Lower lobe of right lung (tissue), 2 donors: ENCODE results near the gene RALBP1. TPM values are rescaled to one million over a fixed set of nuclear protein-coding genes. Genes with fewer than 3 reads are reported as not detected.

Source experiments
- ATAC-seq, 2 donors: fragments of 200-7000 bp; cut with Tn5 transposase; one replicate each; pipeline ENCODE4 v1.9.1; 2020 to 2022; ENCODE audit warnings: mild to moderate bottlenecking in 2 of 2, moderate library complexity in 2 of 2
- DNase-seq: peaks from one replicate; pipeline ENCODE4 v3.0.0-alpha.2; 2020
- H3K27ac ChIP-seq: fragments of 200-600 bp; one replicate; pipeline ENCODE4 v1.8.0; 2022
- H3K27me3 ChIP-seq: fragments of 200-600 bp; one replicate; pipeline ENCODE4 v1.8.0; 2022; ENCODE audit warnings: low read depth
- H3K36me3 ChIP-seq: fragments of 200-600 bp; one replicate; pipeline ENCODE4 v1.8.0; 2022; ENCODE audit warnings: mild to moderate bottlenecking
- H3K4me1 ChIP-seq: fragments of 200-600 bp; one replicate; pipeline ENCODE4 v1.8.0; 2022
- H3K4me3 ChIP-seq: fragments of 200-600 bp; one replicate; pipeline ENCODE4 v1.8.0; 2022; ENCODE audit warnings: mild to moderate bottlenecking
- H3K9me3 ChIP-seq: fragments of 200-600 bp; one replicate; pipeline ENCODE4 v1.8.0; 2022
- CTCF ChIP-seq: fragments of 200-600 bp; IDR thresholded peaks from one replicate; pipeline ENCODE4 v1.8.0; 2022; ENCODE audit warnings: antibody characterized with exemption, mild to moderate bottlenecking
- intact Hi-C: fragments of 100-400 bp; cut with DNase I; formaldehyde crosslinking; loops from one replicate; pipeline ENCODE4 v1.11.0; 2022
- total RNA-seq: library from RNA; stranded (reverse); fragmentation: NEBNext Ultra II Directional; extraction: Animal tissue kit (Norgen Biotek cat#: 25700); gene quantifications from one replicate; pipeline ENCODE4 v1.2.1, GENCODE V29; 2021
- donor health status: DM: no; HTN: yes; CAD: no; lungs with severe emphysema.

Gene RALBP1
- total RNA-seq, 1 donor from 2014 or later = 58.1 TPM

GRCh38 chr18:9586814-9587213 is 111.5 kb downstream of the RALBP1 start:
- intact Hi-C loops = no loop called here
- Histone ChIP-seq H3K27ac (no peak overlapping the region), H3K36me3 (peaks cover 83% of the 10 kb centered on the region), H3K4me1 (no peaks in the 10 kb centered on the region), H3K4me3 (no peak overlapping the region), H3K27me3 (no peaks in the 10 kb centered on the region), H3K9me3 (no peaks in the 10 kb centered on the region)
- TF ChIP-seq CTCF = no peak
- no peak for DNase-seq
- ATAC-seq = no peak

Other genes starting within 250 kb of the RALBP1 start
- 31.4 TPM for gene TWSG1, start 140.7 kb upstream of the RALBP1 start, total RNA-seq
- 114 TPM for gene PPP4R1, start 139.0 kb downstream of the RALBP1 start, total RNA-seq
- 110 TPM for gene RAB31, start 232.8 kb downstream of the RALBP1 start, total RNA-seq